CD4-positive, CD25-positive, alpha-beta regulatory T cell (primary cell): ENCODE results near the gene ENKUR. TPM values are rescaled to one million over a fixed set of nuclear protein-coding genes. Genes with fewer than 3 reads are reported as not detected.

Source experiments
- ATAC-seq, 2 donors: fragments of 150-1000 bp; cut with Tn5 transposase; one replicate each; pipeline ENCODE4 v1.10.0; 2021; ENCODE audit warnings: low read depth in 2 of 2, moderate number of reproducible peaks in 2 of 2, moderate library complexity in 1 of 2
- DNase-seq, 3 donors: peaks; one replicate each; pipeline versions ENCODE4 v3.0.0 to v3.0.0-alpha.2; 2012 to 2022; ENCODE audit warnings: mixed read lengths in 1 of 3
- H3K27ac ChIP-seq: one replicate; pipeline ENCODE4 v1.7.0; 2013; ENCODE audit warnings: mild to moderate bottlenecking, low read length; ENCODE audit not compliant: insufficient read depth, poor library complexity, severe bottlenecking
- H3K27me3 ChIP-seq: one replicate; pipeline ENCODE4 v1.7.0; 2013; ENCODE audit warnings: low read length; ENCODE audit not compliant: control insufficient read depth, insufficient read depth
- H3K36me3 ChIP-seq: one replicate; pipeline ENCODE4 v1.7.0; 2013; ENCODE audit warnings: mild to moderate bottlenecking, low read length, moderate library complexity; ENCODE audit not compliant: control insufficient read depth, insufficient read depth
- H3K4me1 ChIP-seq: 2 replicates; pipeline ENCODE4 v1.7.0; 2013; ENCODE audit warnings: mild to moderate bottlenecking, low read length; ENCODE audit not compliant: insufficient read depth, control insufficient read depth, poor library complexity, severe bottlenecking
- H3K4me3 ChIP-seq: one replicate; pipeline ENCODE4 v1.7.0; 2013; ENCODE audit warnings: low read depth, mild to moderate bottlenecking, low read length, moderate library complexity
- H3K9me3 ChIP-seq, 2 experiments: 1 replicate in 1 of 2; 2 replicates in 1 of 2; pipeline ENCODE4 v1.7.0; 2013; ENCODE audit warnings: low read length in 2 of 2, mild to moderate bottlenecking in 1 of 2, moderate library complexity in 1 of 2; ENCODE audit not compliant: control insufficient read depth in 2 of 2
- H3K27ac Mint-ChIP-seq, 3 donors: one replicate each; pipeline ENCODE4 v1.8.0; 2020 to 2022; ENCODE audit warnings: mild to moderate bottlenecking in 3 of 3, mixed read lengths in 3 of 3, moderate library complexity in 2 of 3
- H3K27me3 Mint-ChIP-seq: one replicate; pipeline ENCODE4 v1.8.0; 2022; ENCODE audit warnings: mild to moderate bottlenecking, mixed read lengths
- H3K36me3 Mint-ChIP-seq: one replicate; pipeline ENCODE4 v1.8.0; 2020; ENCODE audit warnings: mixed read lengths
- H3K4me1 Mint-ChIP-seq, 4 donors: one replicate each; pipeline ENCODE4 v1.8.0; 2020 to 2022; ENCODE audit warnings: mixed read lengths in 4 of 4, mild to moderate bottlenecking in 1 of 4
- H3K4me3 Mint-ChIP-seq, 4 donors: one replicate each; pipeline ENCODE4 v1.8.0; 2020 to 2022; ENCODE audit warnings: mild to moderate bottlenecking in 4 of 4, mixed read lengths in 4 of 4, moderate library complexity in 3 of 4
- H3K9me3 Mint-ChIP-seq, 7 donors: one replicate each; pipeline ENCODE4 v1.8.0; 2020 to 2022; ENCODE audit warnings: mixed read lengths in 7 of 7, mild to moderate bottlenecking in 3 of 7, moderate library complexity in 2 of 7
- polyA plus RNA-seq, 4 donors: library from polyadenylated mRNA; unstranded; fragments of 300-500 nt; fragmentation: Illumina TruSeq; gene quantifications; one replicate each; pipeline ENCODE4 v1.2.3, GENCODE V29; 2021
- total RNA-seq: library from RNA; stranded (reverse); gene quantifications from one replicate; pipeline ENCODE4 v1.2.3, GENCODE V29; 2022

The ENKUR gene
- total and polyA plus RNA-seq, 5 donors from 2014 or later: 0.10 to 2.3 TPM; not detected in 3

GRCh38 chr10:25046641-25047040 lies 30.7 kb upstream of the ENKUR start:
- Mint-ChIP-seq H3K36me3 (no peaks in the 10 kb centered on the region), H3K4me1 (no peaks in the 10 kb centered on the region), H3K9me3 (peaks cover 0 to 5% (median 0%) of the 10 kb centered on the region in 7 donors), H3K27ac (no peak overlapping the region), H3K4me3 (no peak overlapping the region), H3K27me3 (peaks cover 55% of the 10 kb centered on the region)
- DNase-seq (no peak), ATAC-seq (no peak)
- Histone ChIP-seq H3K4me1 (no peaks in the 10 kb centered on the region), H3K27ac (no peak overlapping the region), H3K9me3 (no peaks in the 10 kb centered on the region), H3K36me3 (no peaks in the 10 kb centered on the region), H3K4me3 (no peak overlapping the region), H3K27me3 (peaks cover 9% of the 10 kb centered on the region)

GRCh38 chr10:25039531-25039930 lies 23.6 kb upstream of the ENKUR start:
- Histone ChIP-seq H3K36me3 (no peaks in the 10 kb centered on the region), H3K27ac (no peak overlapping the region), H3K27me3 (peaks cover 9% of the 10 kb centered on the region), H3K4me1 (no peaks in the 10 kb centered on the region), H3K9me3 (no peaks in the 10 kb centered on the region), H3K4me3 (no peak overlapping the region)
- Mint-ChIP-seq H3K27ac (no peak overlapping the region), H3K27me3 (peaks cover 48% of the 10 kb centered on the region), H3K9me3 (no peaks in the 10 kb centered on the region), H3K36me3 (no peaks in the 10 kb centered on the region), H3K4me3 (no peak overlapping the region), H3K4me1 (peaks cover 0 to 4% (median 0%) of the 10 kb centered on the region in 4 donors)
- no peak for ATAC-seq
- no peak for DNase-seq

- Histone ChIP-seq H3K27me3 (peaks cover 6% of the 10 kb centered on the region), H3K4me1 (no peaks in the 10 kb centered on the region), H3K9me3 (no peaks in the 10 kb centered on the region), H3K36me3 (no peaks in the 10 kb centered on the region), H3K27ac (no peak overlapping the region), H3K4me3 (no peak overlapping the region)
- H3K4me3 Mint-ChIP-seq: no peak overlapping the region
- no peaks in the 10 kb centered on the region for H3K9me3 Mint-ChIP-seq
- peaks cover 0 to 4% (median 0%) of the 10 kb centered on the region in 4 donors for H3K4me1 Mint-ChIP-seq
- H3K27ac Mint-ChIP-seq: no peak overlapping the region
- no peak for ATAC-seq
- peaks cover 43% of the 10 kb centered on the region for H3K27me3 Mint-ChIP-seq
- DNase-seq: no peak
- no peaks in the 10 kb centered on the region for H3K36me3 Mint-ChIP-seq
Measured at GRCh38 chr10:25038325-25038724, 22.4 kb upstream of the ENKUR start.

DNA sequence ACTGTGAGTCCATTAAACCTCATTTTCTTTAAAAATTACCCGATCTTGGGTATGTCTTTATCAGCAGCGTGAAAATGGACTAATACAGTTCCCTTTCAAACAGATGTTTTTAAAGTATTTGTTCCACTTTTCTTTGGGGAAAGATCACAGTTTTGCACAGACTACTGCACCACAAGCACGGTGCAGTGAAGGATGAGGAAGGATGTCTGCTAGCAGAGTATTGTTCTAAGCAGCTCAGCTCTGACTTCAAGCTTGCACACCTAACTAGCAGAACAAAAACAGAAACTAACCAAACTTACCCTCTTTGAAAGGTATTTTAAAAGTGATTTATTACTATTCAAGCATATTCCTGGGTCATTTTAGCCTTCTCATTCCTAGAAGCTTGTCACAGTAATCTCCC lies 20.4 kb upstream of the ENKUR start:
- peaks cover 6% of the 10 kb centered on the region for H3K27me3 ChIP-seq
- Mint-ChIP-seq H3K27me3 (peaks cover 39% of the 10 kb centered on the region), H3K4me1 (peaks cover 0 to 4% (median 0%) of the 10 kb centered on the region in 4 donors), H3K9me3 (no peaks in the 10 kb centered on the region), H3K4me3 (no peak overlapping the region), H3K36me3 (no peaks in the 10 kb centered on the region), H3K27ac (no peak overlapping the region)
- H3K4me3 ChIP-seq: no peak overlapping the region
- no peak for ATAC-seq
- H3K4me1 ChIP-seq: no peaks in the 10 kb centered on the region
- H3K9me3 ChIP-seq: no peaks in the 10 kb centered on the region
- H3K36me3 ChIP-seq: no peaks in the 10 kb centered on the region
- no peak overlapping the region for H3K27ac ChIP-seq
- DNase-seq: peak in 1 of 3 donors; percentile 2

- ATAC-seq: no peak
- Mint-ChIP-seq H3K27me3 (peaks cover 7% of the 10 kb centered on the region), H3K9me3 (no peaks in the 10 kb centered on the region), H3K4me1 (peaks cover 0 to 5% (median 0%) of the 10 kb centered on the region in 4 donors), H3K27ac (no peak overlapping the region), H3K36me3 (no peaks in the 10 kb centered on the region), H3K4me3 (no peak overlapping the region)
- Histone ChIP-seq H3K27ac (no peak overlapping the region), H3K36me3 (no peaks in the 10 kb centered on the region), H3K9me3 (no peaks in the 10 kb centered on the region), H3K4me3 (no peak overlapping the region), H3K4me1 (no peaks in the 10 kb centered on the region), H3K27me3 (no peaks in the 10 kb centered on the region)
- DNase-seq: no peak
Measured at GRCh38 chr10:25029519-25029918, 13.6 kb upstream of the ENKUR start.

GRCh38 chr10:25028711-25029110 lies 12.8 kb upstream of the ENKUR start:
- no peaks in the 10 kb centered on the region for H3K4me1 ChIP-seq
- Mint-ChIP-seq H3K9me3 (no peaks in the 10 kb centered on the region), H3K27ac (peak overlapping the region in 1 of 3 donors; percentile 54)

GRCh38 chr10:25026463-25026862 lies 10.5 kb upstream of the ENKUR start:
- H3K36me3 Mint-ChIP-seq: peaks cover 13% of the 10 kb centered on the region

More at GRCh38 chr10:25028711-25029110, 12.8 kb upstream of the ENKUR start:
- Mint-ChIP-seq H3K27me3 (peaks cover 4% of the 10 kb centered on the region), H3K36me3 (peaks cover 2% of the 10 kb centered on the region), H3K4me3 (no peak overlapping the region), H3K4me1 (peaks cover 0 to 5% (median 0%) of the 10 kb centered on the region in 4 donors)
- H3K4me3 ChIP-seq: no peak overlapping the region
- DNase-seq: no peak
- ATAC-seq: no peak
- no peaks in the 10 kb centered on the region for H3K27me3 ChIP-seq
- no peak overlapping the region for H3K27ac ChIP-seq
- H3K36me3 ChIP-seq: no peaks in the 10 kb centered on the region
- H3K9me3 ChIP-seq: no peaks in the 10 kb centered on the region

GRCh38 chr10:25024528-25024927 lies 8.6 kb upstream of the ENKUR start:
- Mint-ChIP-seq H3K36me3 (peaks cover 13% of the 10 kb centered on the region), H3K27ac (no peak overlapping the region), H3K4me3 (no peak overlapping the region), H3K9me3 (no peaks in the 10 kb centered on the region), H3K4me1 (peaks cover 0 to 5% (median under 1%) of the 10 kb centered on the region in 4 donors), H3K27me3 (no peaks in the 10 kb centered on the region)
- Histone ChIP-seq H3K4me3 (no peak overlapping the region), H3K9me3 (no peaks in the 10 kb centered on the region), H3K27ac (no peak overlapping the region), H3K36me3 (no peaks in the 10 kb centered on the region), H3K27me3 (no peaks in the 10 kb centered on the region), H3K4me1 (no peaks in the 10 kb centered on the region)
- no peak for DNase-seq
- no peak for ATAC-seq

More at GRCh38 chr10:25026463-25026862, 10.5 kb upstream of the ENKUR start:
- Mint-ChIP-seq H3K9me3 (no peaks in the 10 kb centered on the region), H3K27ac (no peak overlapping the region), H3K4me3 (no peak overlapping the region), H3K27me3 (no peaks in the 10 kb centered on the region), H3K4me1 (peaks cover 0 to 5% (median 0%) of the 10 kb centered on the region in 4 donors)
- H3K9me3 ChIP-seq: no peaks in the 10 kb centered on the region
- H3K4me3 ChIP-seq: no peak overlapping the region
- H3K36me3 ChIP-seq: no peaks in the 10 kb centered on the region
- no peak for ATAC-seq
- H3K27me3 ChIP-seq: no peaks in the 10 kb centered on the region
- no peak for DNase-seq
- no peaks in the 10 kb centered on the region for H3K4me1 ChIP-seq
- H3K27ac ChIP-seq: no peak overlapping the region
